ENCODE results near the gene SIGLEC7. TPM values are rescaled to one million over a fixed set of nuclear protein-coding genes. Genes with fewer than 3 reads are reported as not detected.
A peak's percentile ranks its signal among the peaks of the same experiment; 100 is the strongest.

Gene SIGLEC7
- polyA plus RNA-seq, 1 donor from 2014 or later = not detected

DNA sequence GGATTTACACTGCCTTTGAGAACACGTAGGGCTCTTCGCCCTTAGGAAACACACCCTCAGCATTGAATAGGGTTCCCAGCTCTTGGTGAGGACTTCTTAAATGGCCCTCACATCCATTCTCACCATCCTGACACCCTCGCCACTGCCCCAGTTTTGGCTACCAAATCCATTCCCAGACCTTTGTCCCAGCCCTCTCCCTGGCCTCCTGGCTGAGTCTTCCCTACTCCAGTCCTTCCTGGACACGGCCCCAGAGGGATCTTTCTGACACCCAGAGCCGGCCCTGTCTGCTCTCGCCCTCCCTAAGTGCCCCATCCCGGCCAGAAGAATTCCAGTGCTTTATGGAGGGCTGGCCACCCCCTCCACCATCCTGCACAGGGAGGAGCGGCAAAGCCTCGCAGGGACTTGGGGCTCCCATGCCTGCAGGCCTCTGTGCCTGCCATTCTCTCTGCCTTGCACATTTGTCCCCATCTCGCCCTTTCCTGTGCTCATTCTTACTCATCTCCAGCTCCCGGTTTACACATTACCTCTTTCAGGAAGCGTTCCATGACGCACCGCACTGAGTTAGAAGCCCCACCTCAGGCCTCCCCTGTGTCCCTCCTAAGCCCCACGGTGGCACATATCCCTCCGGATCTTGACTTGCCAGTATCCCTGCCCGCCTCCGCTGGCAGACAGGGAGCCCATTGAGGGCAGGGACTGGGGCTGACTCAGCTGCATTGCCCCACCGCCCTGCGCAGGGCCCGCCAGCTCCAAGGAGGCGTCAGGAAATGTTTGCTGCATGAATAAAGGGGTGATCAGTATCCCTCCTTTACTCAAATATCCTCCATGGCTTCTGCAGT lies 48.4 kb upstream of the SIGLEC7 start:
- Histone ChIP-seq H3K9me2 (ENCODE audit: insufficient read depth, low read length) (no peaks in the 10 kb centered on the region), H2AFZ (ENCODE audit: low read depth, low read length) (no peak overlapping the region), H3K27me3 (ENCODE audit: insufficient read depth, low read depth, low read length) (no peaks in the 10 kb centered on the region), H3K79me2 (replicated peaks; ENCODE audit: insufficient read depth, low read length) (no peaks in the 10 kb centered on the region), H3K36me3 (ENCODE audit: insufficient read depth, low read length) (no peaks in the 10 kb centered on the region), H3K4me3 (ENCODE audit: low read length) (no peak overlapping the region), H4K20me1 (ENCODE audit: insufficient read depth) (no peaks in the 10 kb centered on the region), H3K9me3 (ENCODE audit: low read length) (no peaks in the 10 kb centered on the region), H3K9ac (ENCODE audit: low read length) (no peak overlapping the region), H3K27ac (ENCODE audit: low read length) (no peak overlapping the region), H3F3A (ENCODE audit: insufficient read depth, low read length, poor library complexity, severe bottlenecking) (no peaks in the 10 kb centered on the region), H3K4me2 (ENCODE audit: low read length) (no peak overlapping the region)
- TF ChIP-seq EZH2 (IDR thresholded peaks at IDR 0.05; ENCODE audit: borderline replicate concordance, insufficient read depth, low read length, poor library complexity, severe bottlenecking) (no peak), CTCF (IDR thresholded peaks at IDR 0.05; ENCODE audit: poor library complexity, severe bottlenecking) (no peak), EP300 (conservative IDR thresholded peaks at IDR 0.05; ENCODE audit: poor library complexity, severe bottlenecking) (no peak), SMC3 (conservative IDR thresholded peaks at IDR 0.05; ENCODE audit: poor library complexity) (no peak), MXI1 (conservative IDR thresholded peaks at IDR 0.05; ENCODE audit: poor library complexity, severe bottlenecking) (no peak), TAF1 (IDR thresholded peaks at IDR 0.05; ENCODE audit: low read depth) (no peak), RAD21 (conservative IDR thresholded peaks at IDR 0.05) (no peak), REST (IDR thresholded peaks at IDR 0.05; ENCODE audit: borderline replicate concordance) (no peak), POLR2AphosphoS5 (IDR thresholded peaks at IDR 0.05) (no peak)

DNA sequence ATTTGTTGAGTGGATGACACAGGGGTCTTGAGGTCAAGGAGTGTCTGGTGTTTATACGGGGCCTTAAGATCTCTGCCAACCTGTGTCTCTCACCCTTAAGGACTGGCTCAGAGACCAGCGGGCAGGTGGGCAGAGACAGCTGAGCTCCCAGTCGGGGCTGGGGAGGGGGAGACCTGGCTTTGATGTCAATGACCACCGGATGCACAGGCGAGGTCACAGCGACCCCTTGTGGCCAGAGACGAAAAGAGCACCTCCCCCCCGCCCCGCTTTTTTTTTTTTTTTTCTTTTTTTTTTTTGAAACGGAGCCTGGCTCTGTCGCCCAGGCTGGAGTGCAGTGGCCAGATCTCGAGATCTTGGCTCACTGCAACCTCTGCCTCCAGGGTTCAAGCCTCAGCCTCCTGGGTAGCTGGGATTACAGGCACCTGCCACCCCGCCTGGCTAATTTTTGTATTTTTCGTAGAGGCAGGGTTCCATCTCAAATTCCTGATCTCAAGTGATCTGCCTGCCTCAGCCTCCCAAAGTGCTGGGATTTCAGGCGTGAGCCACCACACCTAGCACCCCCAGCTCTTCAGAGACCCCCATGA lies 47.3 kb upstream of the SIGLEC7 start:
- Histone ChIP-seq H3F3A (ENCODE audit: insufficient read depth, low read length, poor library complexity, severe bottlenecking) (no peaks in the 10 kb centered on the region), H3K79me2 (replicated peaks; ENCODE audit: insufficient read depth, low read length) (no peaks in the 10 kb centered on the region), H4K20me1 (ENCODE audit: insufficient read depth) (no peaks in the 10 kb centered on the region), H3K4me2 (ENCODE audit: low read length) (no peak overlapping the region), H3K9me3 (ENCODE audit: low read length) (no peaks in the 10 kb centered on the region), H3K36me3 (ENCODE audit: insufficient read depth, low read length) (no peaks in the 10 kb centered on the region), H3K27ac (ENCODE audit: low read length) (no peak overlapping the region), H3K9ac (ENCODE audit: low read length) (no peak overlapping the region), H3K9me2 (ENCODE audit: insufficient read depth, low read length) (no peaks in the 10 kb centered on the region), H3K27me3 (ENCODE audit: insufficient read depth, low read depth, low read length) (no peaks in the 10 kb centered on the region), H3K4me3 (ENCODE audit: low read length) (no peak overlapping the region), H2AFZ (ENCODE audit: low read depth, low read length) (no peak overlapping the region)
- no peak for TF ChIP-seq TAF1 (IDR thresholded peaks at IDR 0.05; ENCODE audit: low read depth)
- no peak for TF ChIP-seq POLR2AphosphoS5 (IDR thresholded peaks at IDR 0.05)
- peak; percentile 15 for TF ChIP-seq SMC3 (conservative IDR thresholded peaks at IDR 0.05; ENCODE audit: poor library complexity)
- TF ChIP-seq REST (IDR thresholded peaks at IDR 0.05; ENCODE audit: borderline replicate concordance) = no peak
- peak; percentile 53 for TF ChIP-seq RAD21 (conservative IDR thresholded peaks at IDR 0.05)
- peak; percentile 59 for TF ChIP-seq CTCF (IDR thresholded peaks at IDR 0.05; ENCODE audit: poor library complexity, severe bottlenecking)
- no peak for TF ChIP-seq EP300 (conservative IDR thresholded peaks at IDR 0.05; ENCODE audit: poor library complexity, severe bottlenecking)
- TF ChIP-seq EZH2 (IDR thresholded peaks at IDR 0.05; ENCODE audit: borderline replicate concordance, insufficient read depth, low read length, poor library complexity, severe bottlenecking) = no peak
- no peak for TF ChIP-seq MXI1 (conservative IDR thresholded peaks at IDR 0.05; ENCODE audit: poor library complexity, severe bottlenecking)

All from neural cell (in vitro differentiated cells).